ENCODE results near the gene PEX14. TPM values are rescaled to one million over a fixed set of nuclear protein-coding genes. Genes with fewer than 3 reads are reported as not detected.
A peak's percentile ranks its signal among the peaks of the same experiment; 100 is the strongest.
"Not testable (repeated sequence)": the region's sequence is repeated elsewhere in the genome, so short reads cannot be mapped to it uniquely, and the experiment has no call there.

The PEX14 gene
- total RNA-seq, 1 donor from 2014 or later, result 21.0 TPM

DNA sequence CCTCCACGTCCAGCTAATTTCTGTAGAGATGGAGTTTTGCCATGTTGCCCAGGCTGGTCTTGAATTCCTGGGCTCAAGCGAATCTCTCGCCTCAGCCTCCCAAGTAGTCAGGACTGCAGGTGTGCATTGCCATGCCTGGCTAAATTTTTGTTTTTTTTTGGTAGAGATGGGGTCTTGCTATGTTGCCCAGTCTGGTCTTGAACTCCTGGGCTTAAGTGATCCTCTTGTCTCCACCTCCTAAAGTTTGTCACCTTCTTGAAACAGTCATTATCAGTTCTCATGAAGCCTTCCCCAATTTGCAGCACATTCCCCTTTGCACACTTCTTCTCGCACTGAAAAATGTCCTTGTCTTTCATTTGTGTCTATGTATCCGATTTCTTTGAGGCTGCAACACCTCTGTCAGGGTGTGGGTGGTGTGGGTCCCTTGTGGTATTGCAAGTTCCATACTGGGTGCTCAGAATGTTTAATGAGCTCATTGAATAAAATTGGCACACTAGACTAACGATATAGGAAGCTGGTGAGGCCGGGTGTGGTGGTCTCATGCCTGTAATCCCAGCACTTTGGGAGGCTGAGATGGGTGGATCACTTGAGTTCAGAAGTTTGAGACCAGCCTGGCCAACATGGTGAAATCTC is 27.8 kb upstream of the PEX14 start:
- intact Hi-C loops (cut with micrococcal nuclease), result no loop called here
- ATAC-seq, result no peak
- no peak for DNase-seq

DNA sequence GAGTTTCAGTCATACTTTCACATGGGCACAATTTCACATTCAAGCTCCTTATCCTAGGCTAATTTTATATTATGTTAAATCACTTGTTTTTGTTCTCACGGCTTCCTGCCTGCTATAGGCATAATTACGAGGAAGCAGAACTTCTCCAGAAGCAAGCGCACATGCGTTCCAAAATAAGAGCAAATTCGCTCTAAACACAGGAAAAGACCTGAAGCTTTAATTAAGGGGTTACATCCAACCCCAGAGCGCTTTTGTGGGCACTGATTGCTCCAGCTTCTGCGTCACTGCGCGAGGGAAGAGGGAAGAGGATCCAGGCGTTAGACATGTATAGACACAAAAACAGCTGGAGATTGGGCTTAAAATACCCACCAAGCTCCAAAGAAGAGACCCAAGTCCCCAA is 25.0 kb upstream of the PEX14 start, which contains the start of gene CORT:
CORT (plus strand) TSS at position 281 of the 400 bp plus-strand sequence. CDS start 193 bp downstream, outside the sequence.
- no peak for DNase-seq
- intact Hi-C loops (cut with micrococcal nuclease), result no loop called here
- ATAC-seq, result no peak

DNA sequence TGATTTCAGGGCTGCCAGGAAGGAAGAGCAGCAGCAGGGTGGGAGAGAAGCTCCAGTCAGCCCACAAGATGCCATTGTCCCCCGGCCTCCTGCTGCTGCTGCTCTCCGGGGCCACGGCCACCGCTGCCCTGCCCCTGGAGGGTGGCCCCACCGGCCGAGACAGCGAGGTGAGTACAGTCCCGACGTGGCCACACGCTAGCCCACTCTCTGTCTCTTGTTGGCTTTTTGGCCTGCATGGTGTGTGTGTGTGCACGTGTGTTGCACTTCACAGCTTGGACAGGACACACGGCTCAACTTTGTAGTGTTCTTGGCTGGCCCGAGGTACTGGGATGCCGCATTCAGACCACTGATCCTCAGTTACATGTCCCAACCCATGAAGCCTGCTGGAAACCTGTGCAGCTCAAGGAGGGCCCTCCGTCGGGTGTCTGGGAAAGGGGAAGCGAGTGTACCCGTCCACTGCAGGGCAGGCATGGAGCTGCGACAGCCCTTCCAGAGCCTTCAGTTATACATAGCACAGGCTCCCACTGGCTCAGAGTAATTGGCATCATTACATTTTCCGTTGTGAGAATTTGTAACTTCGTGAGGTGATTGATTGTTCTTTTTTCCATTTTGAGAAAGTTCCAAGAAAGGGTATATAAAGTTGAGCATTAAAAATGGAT is 24.5 kb upstream of the PEX14 start:
- intact Hi-C loops (cut with micrococcal nuclease), result no loop called here
- ATAC-seq, result no peak
- no peak for DNase-seq

DNA sequence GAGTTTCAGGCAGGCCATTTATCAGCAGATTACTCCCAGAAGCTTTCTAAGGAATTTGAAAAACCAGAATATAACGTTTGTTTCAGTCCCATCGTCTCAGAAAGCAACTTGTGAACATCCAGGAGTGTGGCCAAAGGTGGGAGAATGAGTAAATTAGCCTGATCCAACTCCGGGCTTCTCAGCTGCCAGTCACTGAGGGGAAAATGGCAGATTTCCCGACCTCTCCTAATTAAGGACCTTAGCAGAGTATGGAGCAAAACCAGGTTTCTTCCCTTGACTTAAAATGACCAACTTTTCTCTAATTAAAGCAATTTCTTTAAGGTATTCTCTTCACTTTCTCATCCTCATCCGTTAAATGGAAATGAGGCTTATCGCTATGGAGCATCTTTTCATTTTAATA is 23.9 kb upstream of the PEX14 start:
- intact Hi-C loops (cut with micrococcal nuclease), result no loop called here
- ATAC-seq (no peak), DNase-seq (no peak)

DNA sequence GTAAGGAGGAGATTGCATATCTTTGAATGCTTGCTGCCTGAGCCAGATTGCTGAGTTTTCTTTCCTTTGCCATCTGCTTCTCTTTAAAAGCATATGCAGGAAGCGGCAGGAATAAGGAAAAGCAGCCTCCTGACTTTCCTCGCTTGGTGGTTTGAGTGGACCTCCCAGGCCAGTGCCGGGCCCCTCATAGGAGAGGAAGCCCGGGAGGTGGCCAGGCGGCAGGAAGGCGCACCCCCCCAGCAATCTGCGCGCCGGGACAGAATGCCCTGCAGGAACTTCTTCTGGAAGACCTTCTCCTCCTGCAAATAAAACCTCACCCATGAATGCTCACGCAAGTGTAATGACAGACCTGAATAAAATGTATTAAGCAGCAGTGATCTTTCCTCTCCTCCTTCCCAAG is 23.5 kb upstream of the PEX14 start:
- intact Hi-C loops (cut with micrococcal nuclease), result no loop called here
- DNase-seq (no peak), ATAC-seq (peak; percentile 39)

DNA sequence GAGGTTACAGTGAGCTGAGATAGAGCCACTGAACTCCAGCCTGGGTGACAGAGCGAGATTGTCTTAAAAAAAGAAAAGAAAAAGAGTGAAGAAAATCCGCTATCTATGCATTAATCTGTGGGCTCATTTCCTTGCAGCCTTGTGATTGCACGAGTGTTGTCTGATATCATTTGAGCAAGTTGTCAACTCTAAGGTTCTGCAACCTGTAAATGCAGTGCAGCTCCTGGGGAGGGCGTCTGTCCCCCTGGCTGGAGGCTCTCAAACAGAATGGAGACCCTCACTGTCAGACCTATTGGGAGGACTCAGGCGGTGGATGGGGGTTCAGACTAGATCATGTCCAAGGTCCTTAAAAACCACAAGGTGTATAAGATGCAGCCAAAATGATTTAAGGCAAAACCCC is 18.7 kb upstream of the PEX14 start:
- DNase-seq, result no peak
- no peak for ATAC-seq
- intact Hi-C loops (cut with micrococcal nuclease), result no loop called here

DNA sequence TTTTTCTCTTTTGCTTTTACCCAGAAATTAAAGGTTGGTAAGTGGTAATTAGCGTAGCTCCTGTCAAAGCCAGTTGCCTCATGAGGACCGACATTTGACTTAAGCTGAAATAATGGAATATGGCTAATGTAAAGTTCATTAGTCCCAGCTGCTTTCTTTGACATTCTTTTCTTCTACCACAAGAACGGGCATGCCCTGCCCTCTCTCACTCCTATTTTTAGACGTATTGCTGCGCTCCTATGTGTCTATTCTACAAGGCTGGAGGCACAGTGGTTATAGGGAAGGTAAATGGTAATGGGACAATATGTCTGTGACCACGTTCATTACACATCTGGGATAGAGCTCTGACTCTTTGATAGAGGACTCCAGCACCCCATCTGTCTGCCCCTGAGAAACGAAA is 18.1 kb upstream of the PEX14 start:
- DNase-seq (no peak), ATAC-seq (peak; percentile 59)
- intact Hi-C loops (cut with micrococcal nuclease), result no loop called here

DNA sequence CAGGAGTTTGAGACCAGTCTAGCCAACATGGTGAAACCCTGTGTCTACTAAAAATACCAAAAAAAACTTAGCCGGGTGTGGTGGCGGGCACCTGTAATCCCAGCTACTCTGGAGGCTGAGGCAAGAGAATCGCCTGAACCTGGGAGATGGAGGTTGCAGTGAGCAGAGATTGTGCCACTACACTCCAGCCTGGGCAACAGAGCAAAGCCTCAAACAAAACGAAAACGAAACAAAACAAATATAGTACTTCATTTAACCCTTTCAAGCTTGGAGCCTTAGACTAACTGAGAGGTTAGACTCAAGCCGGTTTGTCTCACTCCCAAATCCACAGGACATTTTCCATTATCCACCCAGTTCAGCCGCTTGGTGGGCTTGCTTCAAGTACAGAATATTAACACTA is 17.3 kb upstream of the PEX14 start:
- DNase-seq; intact Hi-C loops (cut with micrococcal nuclease); ATAC-seq: not testable (repeated sequence)

DNA sequence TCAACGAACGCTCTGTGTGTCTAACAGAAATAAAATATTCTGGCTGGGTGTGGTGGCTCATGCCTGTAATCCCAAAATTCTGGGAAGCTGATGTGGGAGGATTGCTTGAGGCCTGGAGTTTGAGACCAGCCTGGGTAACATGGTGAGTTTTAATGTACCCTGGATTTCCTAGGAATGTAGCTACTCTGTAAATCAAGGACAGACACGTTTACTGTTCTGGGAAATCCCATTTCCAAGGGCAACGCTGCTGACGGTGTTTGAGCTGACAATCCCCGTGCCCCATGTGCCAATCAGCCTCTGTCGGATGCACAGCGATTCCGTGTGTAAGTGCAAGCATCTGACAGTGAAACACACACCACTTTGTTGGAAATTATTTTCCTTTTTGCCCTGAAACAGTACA is 16.9 kb upstream of the PEX14 start:
- intact Hi-C loops (cut with micrococcal nuclease), result no loop called here
- no peak for DNase-seq
- no peak for ATAC-seq

DNA sequence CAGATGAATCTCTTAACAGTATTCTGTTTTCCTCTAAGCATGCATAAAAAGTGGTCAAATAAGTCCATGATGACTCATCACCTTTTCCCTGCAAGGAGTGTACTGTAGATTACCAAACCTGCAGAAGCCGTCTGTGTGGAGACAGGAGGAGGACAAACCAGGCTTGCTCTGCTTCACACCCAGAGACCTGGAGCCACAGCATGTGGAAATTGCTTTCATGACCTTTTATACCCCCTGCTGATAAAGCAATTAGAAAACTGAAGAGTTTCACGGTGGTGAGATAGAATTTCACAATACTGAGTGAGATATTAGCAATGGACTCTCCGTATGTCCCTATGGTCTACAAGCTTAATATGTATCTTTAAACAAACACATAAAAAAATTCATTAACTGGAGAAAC is 15.6 kb upstream of the PEX14 start:
- ATAC-seq, result no peak
- intact Hi-C loops (cut with micrococcal nuclease), result no loop called here
- DNase-seq, result no peak

DNA sequence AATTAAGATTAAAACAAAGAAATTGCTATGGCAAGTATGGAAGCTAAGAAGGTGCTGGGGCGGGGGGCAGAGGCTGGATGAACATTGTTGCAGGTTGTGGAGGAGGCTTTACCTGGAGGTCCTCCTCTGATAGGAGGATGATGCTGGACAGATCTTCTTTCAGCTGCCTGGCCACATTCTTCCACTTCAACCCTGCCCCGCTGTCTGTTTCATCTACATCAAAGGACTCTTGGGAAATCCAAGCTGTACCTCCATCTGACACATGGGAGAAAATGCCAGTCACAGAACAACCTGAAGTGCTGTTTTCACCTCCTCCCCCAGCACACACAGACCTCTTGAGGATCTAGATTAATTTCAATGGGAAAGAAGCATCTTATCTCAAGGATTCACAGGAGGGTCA is 7.7 kb upstream of the PEX14 start:
- DNase-seq, result no peak

DNA sequence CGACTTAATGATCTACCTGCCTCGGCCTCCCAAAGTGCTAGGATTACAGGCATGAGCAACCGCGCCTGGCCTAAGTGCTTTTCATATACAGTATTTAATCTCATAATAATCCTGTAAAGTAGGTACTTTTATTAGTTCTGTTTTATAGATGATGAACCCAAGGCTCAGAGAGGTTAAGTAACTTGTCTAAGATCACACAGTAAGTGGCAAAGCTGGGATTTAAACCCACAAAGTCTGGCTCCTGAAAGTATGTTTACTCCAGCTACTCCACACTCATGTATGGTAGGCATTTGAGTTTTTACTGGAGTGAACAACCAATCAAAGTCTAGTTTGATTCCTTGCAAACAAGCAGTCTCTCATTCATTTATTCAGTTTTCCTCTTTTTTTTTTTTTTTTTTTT is 4.7 kb upstream of the PEX14 start:
- intact Hi-C loops (cut with micrococcal nuclease), result no loop called here
- no peak for ATAC-seq
- DNase-seq, result no peak

More for the DNA sequence above, 7.7 kb upstream of the PEX14 start:
- ATAC-seq, result no peak
- intact Hi-C loops (cut with micrococcal nuclease), result no loop called here

DNA sequence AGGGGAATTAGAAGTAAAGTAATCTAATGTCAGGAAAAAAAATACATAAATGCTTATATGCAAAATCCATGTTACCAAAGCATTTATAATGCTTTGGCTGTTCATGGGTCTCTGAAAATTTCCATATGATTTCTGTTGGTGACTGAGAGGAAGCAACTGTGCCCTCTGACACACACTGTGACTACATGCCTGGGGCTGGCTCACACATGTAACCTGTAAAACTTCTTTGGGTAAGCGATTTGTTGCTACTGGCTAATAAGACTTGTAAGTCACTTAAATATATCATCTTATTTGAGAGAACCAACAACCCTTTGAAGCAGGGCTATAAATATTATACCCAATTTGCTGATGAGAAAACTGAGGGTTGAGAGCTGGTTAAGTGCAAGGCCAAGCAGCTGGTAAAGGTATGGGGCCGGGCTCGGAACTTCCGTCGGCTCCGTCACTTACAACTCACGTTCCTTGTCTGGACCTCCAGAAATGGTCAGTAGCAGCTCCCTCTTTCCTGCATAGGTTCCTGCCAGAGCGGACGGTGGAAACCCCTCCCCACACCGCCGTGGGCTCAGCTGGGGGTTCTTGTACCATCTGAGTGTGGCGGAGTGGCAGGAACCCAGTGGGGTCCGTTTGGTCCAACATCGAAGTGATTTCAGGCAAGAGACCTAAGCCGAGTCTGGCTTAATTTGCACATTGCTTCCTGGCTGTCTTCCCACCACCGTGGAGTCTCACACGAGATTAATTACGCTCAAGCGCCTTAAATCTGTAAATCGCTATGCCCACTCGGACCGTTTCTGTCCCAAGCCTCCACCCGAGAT is 3.1 kb upstream of the PEX14 start:
- DNase-seq, result no peak

DNA sequence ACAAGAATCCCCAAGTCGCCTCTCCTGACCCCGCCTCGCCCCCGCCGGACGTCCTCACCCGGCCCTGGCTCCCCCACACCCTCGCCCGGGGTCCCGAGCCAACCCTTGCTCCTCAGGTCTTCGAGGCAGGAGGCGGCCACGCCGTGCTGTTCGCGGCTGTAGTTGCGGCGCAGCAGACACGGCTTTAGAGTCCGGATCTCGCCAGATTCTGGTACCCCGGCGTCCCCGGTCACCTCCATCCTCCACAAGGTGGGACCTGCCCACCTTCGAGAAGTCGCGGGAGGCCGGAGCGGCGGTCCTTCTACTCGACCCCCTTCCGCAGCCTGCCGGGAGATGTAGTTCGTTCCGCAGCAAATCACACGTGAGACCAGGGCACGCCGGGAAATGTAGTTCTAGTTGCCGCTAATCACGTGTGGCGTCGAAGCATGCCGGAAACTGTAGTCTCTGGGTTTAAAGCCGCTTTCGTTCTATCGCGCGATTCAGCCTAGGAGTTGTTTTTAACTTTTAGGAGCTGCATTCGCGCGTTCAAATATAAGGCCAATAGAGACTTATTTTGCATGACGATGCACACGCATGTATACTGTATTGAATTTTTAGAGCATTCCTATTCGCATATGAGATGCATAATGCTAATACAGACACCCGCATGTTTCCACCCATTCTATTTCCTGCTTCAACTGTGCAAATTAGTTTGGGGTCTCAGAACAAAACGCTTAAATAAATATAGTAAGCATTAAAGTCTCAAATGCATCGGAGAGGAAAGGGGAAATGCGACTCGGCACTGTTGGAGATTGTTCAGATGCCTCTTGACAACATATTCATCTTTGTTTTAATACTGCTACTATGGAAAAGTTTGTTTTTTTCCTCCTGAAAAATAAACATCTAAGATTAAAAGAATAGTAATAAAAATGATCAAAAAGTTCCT is 2.3 kb upstream of the PEX14 start, which contains the start of gene DFFA:
DFFA (minus strand) TSS at position 310 of the 925 bp plus-strand sequence; CDS start at position 239, 71 bp downstream.
- DNase-seq (peak; percentile 93), ATAC-seq (peak; percentile 85)
- intact Hi-C loops (cut with micrococcal nuclease), result no loop called here

More for the DNA sequence above, 3.1 kb upstream of the PEX14 start:
- intact Hi-C loops (cut with micrococcal nuclease), result no loop called here
- ATAC-seq, result no peak

DNA sequence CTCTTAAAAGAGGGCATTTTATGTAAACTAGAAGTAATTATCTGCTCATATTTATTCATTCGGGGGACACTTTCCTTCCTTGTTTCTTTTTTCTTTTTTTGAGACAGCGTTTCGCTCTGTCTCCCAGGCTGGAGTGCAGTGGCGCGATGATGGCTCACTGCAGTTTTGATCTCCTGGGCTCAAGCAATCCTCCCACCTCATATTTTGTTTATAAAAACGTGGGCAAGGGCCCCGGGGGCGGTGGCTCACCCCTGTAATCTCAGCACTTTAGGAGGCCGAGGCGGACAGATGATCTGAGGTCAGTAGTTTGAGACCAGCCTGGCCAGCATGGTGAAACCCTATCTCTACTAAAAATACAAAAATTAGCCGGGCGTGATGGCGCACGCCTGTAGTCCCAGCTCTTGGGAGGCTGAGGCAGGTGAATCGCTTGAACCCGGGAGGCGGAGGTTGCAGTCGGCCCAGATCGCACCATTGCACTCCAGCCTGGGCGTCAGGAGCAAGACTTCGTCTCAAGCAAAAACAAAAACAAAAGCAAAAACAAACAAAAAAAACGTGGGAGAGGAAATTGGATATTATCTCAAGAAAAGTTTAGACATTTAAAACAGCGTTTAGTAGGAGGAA is 1.5 kb upstream of the PEX14 start:
- no peak for ATAC-seq
- no peak for DNase-seq
- intact Hi-C loops (cut with micrococcal nuclease), result no loop called here

DNA sequence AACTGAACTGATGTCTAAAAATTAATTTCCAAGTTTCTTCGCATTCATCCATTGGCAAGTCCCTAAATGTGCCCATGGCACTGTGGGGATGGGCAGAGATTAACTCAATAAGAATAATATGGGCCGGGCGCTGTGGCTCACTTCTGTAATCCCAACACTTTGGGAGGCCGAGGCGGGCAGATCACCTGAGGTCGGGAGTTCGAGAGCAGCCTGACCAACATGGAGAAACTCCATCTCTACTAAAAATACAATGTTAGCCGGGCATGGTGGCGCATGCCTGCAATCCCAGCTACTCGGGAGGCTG is 489 bp upstream of the PEX14 start:
- DNase-seq; ATAC-seq; intact Hi-C loops (cut with micrococcal nuclease): not testable (repeated sequence)

DNA sequence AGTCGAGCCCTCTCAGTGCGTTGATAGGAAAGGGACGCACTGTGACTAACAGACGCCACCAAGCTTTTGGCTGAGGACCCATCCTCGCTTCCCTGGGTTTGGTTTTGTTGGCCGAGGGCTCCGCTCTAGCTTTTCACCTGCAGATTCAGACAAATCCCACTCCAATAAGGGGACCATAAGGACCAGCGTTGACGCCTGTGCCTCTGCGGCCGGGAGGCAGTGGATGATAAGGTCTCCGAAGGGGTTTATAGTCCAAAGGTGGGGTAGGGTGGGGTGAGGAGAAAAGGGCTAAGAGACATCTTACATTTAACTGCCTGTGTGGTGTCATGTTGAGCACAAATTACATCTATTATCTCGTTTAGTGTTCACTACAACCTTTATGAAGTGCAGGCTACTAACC is 760 bp downstream of the PEX14 start:
- no peak for DNase-seq
- intact Hi-C loops (cut with micrococcal nuclease), result no loop called here
- no peak for ATAC-seq

DNA sequence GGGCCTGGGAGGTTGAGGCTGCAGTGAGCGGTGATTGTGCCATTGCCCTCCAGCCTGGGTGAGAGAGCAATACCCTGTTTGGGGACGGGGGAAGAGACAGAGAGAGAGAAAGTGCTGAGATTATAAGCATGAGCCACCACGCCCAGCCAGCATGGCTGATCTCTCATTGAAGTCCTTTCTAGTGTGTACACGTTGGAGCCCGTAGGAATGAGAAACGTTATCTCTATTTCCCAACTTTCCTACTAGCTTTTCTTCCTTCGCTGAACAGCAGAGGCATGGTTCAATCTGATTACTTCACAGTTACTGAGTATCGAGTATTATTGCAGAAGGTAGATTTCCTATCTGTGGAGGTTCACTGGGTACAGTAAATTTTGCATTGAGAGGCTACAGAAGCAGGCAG is 4.5 kb downstream of the PEX14 start:
- no peak for DNase-seq
- intact Hi-C loops (cut with micrococcal nuclease), result no loop called here
- no peak for ATAC-seq

DNA sequence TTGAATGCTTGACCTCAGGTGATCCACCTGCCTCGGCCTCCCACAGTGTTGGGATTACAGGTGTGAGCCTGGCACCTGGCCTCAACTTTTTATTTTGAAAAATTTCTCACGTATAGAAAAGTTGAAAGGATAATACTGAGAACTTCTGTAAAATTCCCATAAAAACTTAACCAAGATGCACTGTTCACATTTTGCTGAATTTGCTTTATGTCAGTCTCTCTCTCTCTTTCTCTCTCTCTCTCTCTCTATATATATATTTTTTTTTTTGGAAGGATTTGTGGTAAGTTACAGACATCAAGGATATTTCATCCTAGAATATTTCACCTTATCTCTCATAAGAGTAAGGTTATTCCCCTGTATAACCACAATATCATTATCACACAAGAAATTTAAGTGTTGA is 5.9 kb downstream of the PEX14 start:
- intact Hi-C loops (cut with micrococcal nuclease), result no loop called here
- DNase-seq, result no peak
- no peak for ATAC-seq

Data from left ventricle myocardium superior (tissue), 1 donor.